Fibroblast of pulmonary artery (primary cell): ENCODE measurements around the gene ZCCHC24.

Source experiments
- DNase-seq: peaks from one replicate; pipeline ENCODE4 v3.0.0-alpha.2; 2010; ENCODE audit warnings: low read depth
- H3K4me3 ChIP-seq: replicated peaks from 2 replicates; pipeline ENCODE4 v1.5.1; 2011; ENCODE audit warnings: low read depth, mild to moderate bottlenecking, control low read depth, low read length, moderate library complexity
- TF ChIP-seq, protein P1 (sequence below): IDR thresholded peaks from 2 replicates; pipeline ENCODE4 v1.5.1; 2011; ENCODE audit warnings: mild to moderate bottlenecking, control low read depth, low read length, inconsistent platforms; ENCODE audit errors: missing control alignments

The ZCCHC24 gene

DNA sequence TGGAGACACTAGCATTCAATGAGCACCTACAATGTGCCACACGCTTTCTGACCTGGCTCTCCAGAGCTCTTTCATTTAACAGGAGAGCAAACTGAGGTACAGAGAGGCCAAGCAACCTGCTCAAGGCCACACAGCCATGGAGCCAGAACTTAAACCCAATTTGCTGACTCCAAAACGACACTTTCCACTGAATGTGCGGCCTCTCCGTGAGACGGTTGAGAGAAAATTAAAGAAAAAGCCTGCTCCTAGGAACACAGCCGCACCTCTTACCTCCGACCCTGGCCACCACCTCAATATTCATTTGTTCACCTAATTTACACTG is 42.8 kb downstream of the ZCCHC24 start:
- DNase-seq: no peak
- TF ChIP-seq, protein P1, sequence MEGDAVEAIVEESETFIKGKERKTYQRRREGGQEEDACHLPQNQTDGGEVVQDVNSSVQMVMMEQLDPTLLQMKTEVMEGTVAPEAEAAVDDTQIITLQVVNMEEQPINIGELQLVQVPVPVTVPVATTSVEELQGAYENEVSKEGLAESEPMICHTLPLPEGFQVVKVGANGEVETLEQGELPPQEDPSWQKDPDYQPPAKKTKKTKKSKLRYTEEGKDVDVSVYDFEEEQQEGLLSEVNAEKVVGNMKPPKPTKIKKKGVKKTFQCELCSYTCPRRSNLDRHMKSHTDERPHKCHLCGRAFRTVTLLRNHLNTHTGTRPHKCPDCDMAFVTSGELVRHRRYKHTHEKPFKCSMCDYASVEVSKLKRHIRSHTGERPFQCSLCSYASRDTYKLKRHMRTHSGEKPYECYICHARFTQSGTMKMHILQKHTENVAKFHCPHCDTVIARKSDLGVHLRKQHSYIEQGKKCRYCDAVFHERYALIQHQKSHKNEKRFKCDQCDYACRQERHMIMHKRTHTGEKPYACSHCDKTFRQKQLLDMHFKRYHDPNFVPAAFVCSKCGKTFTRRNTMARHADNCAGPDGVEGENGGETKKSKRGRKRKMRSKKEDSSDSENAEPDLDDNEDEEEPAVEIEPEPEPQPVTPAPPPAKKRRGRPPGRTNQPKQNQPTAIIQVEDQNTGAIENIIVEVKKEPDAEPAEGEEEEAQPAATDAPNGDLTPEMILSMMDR: no peak

DNA sequence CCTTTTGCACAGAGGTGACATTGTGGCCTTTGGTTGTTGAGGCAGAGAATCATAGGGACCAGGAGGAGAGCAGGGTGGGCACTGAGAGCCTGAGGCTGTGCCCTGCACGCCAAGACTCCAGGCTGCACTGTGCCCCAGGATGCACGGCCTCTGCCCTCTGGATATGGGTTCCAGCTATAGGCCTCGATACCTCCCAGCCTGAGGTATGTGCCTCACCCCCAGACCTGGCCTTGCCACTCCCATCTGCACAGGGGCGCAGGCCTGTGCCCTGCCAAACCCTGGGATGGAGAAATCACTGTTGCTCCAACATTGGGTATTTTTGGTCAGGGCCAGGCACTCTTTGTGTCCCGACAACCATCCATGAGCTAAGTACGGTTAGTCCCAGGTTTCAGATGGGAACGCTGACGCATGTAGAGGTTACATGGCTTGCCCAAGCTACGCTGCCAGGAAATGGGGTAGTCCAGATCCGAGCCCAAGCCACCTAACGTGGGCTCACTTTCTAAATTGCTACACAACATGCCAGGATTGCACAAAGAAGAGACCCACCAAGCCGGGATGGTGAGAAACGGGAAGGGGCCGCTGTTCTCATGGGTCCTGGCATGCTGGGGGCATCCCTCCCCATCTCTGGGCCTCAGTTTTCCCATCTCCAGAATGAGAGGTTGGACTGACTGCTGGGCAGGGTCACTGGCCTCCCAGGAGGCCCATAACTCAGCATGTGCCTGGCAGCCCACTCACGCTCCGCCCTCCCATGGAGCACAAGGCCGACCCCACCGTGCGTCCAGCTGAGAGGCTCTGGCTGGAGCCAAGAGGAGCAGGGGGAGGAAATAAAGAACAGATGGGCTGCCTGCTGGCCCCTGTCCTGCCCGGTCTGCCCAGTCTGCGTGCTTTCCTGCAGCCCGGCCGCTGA is 44.2 kb downstream of the ZCCHC24 start:
- H3K4me3 ChIP-seq: no peak overlapping the region
- TF ChIP-seq, protein P1: no peak
- peak; percentile 55 for DNase-seq

More for the DNA sequence above, 42.8 kb downstream of the ZCCHC24 start:
- H3K4me3 ChIP-seq: no peak overlapping the region

DNA sequence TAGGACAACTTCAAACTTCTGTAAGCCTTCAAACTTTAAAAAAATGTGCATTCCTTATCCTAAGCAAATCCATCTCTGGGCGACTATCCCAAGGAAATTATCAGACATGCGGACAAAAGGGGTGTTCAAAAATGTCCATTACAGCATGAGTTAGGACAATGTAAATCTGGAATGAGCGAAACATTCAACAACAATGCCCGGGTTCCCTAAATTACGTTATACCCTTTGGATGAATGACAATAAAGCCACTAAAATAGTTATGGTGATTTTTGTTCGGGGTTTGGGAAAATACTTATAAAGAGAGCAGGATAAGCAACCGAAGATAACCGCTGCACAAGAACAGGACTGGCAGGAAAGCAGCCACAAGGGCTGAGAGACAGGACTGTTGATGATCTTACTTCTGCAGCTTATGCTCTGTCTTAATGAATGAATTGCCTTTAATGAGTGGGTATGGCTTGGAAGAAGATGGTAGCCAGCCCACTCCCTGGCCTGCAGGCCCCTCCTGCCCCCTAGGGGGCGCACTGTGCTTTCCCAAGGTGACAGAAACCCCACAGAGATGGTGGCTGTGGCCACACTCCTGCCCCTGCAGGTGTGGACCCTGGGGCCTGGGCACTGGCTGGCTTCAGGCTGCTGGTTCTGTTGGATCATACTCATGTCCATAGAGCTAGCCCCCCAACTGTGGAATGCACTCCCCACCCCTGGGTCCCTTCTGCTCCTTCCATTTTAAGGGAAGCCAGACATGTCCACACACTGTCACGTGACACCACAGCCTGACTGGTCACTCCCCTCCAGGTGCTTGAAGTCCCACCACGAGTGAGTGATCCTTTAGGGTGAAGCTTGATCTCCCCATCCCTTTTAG is 45.0 kb downstream of the ZCCHC24 start:
- H3K4me3 ChIP-seq: peak overlapping the region; percentile 31
- no peak for DNase-seq
- TF ChIP-seq, protein P1: peak; percentile 86

DNA sequence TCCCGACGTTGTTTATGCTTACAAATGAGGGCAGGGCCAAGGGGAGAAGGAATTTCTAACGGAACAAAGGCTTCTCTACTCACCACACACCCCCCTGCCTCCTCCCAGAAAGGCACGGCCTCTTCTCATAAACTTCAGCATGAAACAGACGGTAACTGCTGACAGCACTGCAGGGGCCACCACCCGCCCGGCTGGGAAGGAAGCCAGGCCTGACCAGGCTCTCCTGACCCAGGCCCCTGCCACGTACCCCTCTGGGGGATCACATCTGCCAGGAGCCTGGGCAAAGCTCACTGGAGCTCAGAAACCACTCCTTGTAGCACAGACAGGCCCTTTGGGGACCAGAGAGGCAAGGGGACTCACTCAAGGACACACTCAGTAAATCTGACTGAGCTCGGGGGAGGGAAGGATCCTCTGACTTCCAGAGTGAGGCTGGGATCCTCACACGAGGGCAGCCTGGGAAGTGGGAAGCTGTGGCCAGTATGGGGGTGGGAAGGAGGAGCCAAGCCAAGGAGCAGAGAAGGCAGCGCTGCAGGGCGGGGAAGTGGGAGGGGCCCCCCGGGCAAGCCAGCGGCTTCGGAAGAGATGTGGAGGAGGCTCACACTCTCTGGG is 46.1 kb downstream of the ZCCHC24 start:
- peak overlapping the region; percentile 31 for H3K4me3 ChIP-seq
- peak; percentile 97 for DNase-seq
- TF ChIP-seq, protein P1: no peak

DNA sequence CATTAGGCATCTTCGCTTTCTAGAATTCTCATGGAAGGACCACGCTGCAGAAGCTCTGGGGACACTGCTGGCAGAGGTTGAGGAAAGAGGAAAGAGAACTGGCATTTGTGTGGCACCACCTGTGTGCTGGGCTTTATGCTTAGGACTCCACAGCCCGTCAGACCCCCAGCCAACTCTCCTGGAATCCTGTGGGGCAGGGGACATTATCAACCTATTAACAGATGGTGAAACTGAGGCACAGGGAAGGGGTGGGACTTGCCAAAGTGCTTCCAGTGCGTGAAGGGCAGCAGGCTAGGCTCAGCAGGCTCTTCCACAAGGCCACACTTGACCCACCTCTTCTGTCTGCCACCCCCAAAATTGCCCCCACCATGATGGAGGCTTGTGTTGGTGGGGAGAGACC is 46.8 kb downstream of the ZCCHC24 start:
- no peak overlapping the region for H3K4me3 ChIP-seq
- TF ChIP-seq, protein P1: no peak
- no peak for DNase-seq

DNA sequence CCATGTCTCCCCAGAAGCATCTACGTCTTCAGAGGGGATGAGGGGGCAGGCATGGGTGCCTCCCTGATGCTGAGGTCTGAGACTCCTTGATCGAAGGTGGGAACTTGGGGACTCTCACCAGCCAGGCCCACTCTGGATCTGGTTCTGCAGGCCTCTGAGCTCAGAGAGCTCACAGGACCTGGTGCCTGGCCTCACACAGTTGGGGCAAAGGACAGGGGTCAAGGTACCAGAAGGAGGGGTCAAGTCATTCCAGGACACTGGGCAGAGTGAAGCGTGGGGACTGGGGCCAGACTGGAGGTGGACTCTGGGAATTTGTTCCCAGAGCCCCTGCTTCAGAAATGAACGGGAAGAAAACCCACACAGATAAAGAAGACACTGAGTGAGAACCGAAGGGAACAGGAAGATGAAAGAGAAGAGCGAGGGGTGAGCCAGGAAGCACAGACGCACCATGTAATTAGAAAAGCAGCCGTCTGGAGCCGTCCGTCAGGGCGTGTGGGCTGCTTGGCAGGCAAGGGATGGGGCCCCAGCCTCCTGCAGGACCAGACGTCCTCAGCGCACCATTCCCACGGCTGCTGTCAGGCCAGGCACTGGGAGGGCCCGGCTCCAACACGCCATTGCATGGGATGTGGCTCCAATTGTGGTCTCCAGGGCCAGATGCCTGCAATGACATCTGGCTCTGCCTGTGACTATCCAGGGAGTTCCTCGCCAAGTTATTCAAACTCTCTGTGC is 47.7 kb downstream of the ZCCHC24 start:
- peak; percentile 62 for DNase-seq
- no peak overlapping the region for H3K4me3 ChIP-seq
- TF ChIP-seq, protein P1: no peak
